Panc1 (cell line): ENCODE data around the gene SLC9B2.

Source experiments
- CTCF ChIP-seq: fragments of 450-650 bp; IDR thresholded peaks from 2 replicates; pipeline ENCODE4 v1.5.1; 2017; ENCODE audit warnings: mild to moderate bottlenecking
- POLR2AphosphoS5 ChIP-seq: IDR thresholded peaks from 2 replicates; pipeline ENCODE4 v1.6.1; 2012; ENCODE audit warnings: mild to moderate bottlenecking, low read depth, low read length, moderate library complexity
- REST ChIP-seq, 2 experiments: IDR thresholded peaks; 2 replicates each; pipeline ENCODE4 v1.6.1; 2011 to 2012; ENCODE audit warnings: low read depth in 2 of 2, control low read depth in 1 of 2, low read length in 1 of 2, mild to moderate bottlenecking in 1 of 2, moderate library complexity in 1 of 2; ENCODE audit not compliant: insufficient read depth in 1 of 2
- SIN3A ChIP-seq: IDR thresholded peaks from 2 replicates; pipeline ENCODE4 v1.6.1; 2012; ENCODE audit warnings: low read depth, mild to moderate bottlenecking, low read length, moderate library complexity, borderline replicate concordance; ENCODE audit not compliant: insufficient read depth
- TCF7L2 ChIP-seq: IDR thresholded peaks from 2 replicates; pipeline ENCODE4 v1.6.1; 2011; ENCODE audit warnings: mild to moderate bottlenecking, low read depth, low read length, inconsistent platforms

GRCh38 chr4:102988429-102989020 lies 88.0 kb downstream of the SLC9B2 start:
- TF ChIP-seq CTCF (no peak), REST (IDR thresholded peaks at IDR 0.05; ENCODE audit: insufficient read depth in 1 of 2, low read depth in 2 of 2, low read length in 1 of 2) (no peak), SIN3A (no peak), POLR2AphosphoS5 (no peak), TCF7L2 (no peak)
